A549 (cell line): ENCODE results near the gene CEP57L1. TPM values are rescaled to one million over a fixed set of nuclear protein-coding genes. Genes with fewer than 3 reads are reported as not detected.

Experiments used
- ATAC-seq, 2 experiments: fragments of 200-7000 bp in 1 of 2; fragments of >200 bp in 1 of 2; cut with Nextera tagmentation in 1 of 2; cut with Tn5 transposase in 1 of 2; 3 replicates each; pipeline versions ENCODE4 v1.8.0 to v1.9.1; 2018 to 2020; ENCODE audit warnings: mild to moderate bottlenecking in 1 of 2, moderate library complexity in 1 of 2
- CTCF ChIA-PET: fragments of 300-600 bp; sonication (Branson Sonifier 250); formaldehyde crosslinking; extraction: SDS; loops from one replicate; lab custom pipeline; 2021; ENCODE audit warnings: antibody characterized with exemption, inconsistent platforms; lab: Yijun Ruan, JAX
- POLR2A ChIA-PET: fragments of 350-600 bp; formaldehyde crosslinking; extraction: SDS; loops from one replicate; lab custom pipeline; 2021; ENCODE audit warnings: antibody characterized with exemption, inconsistent platforms; lab: Yijun Ruan, JAX
- DNase-seq, 2 experiments: peaks; one replicate each; pipeline versions ENCODE4 v3.0.0 to v3.0.0-alpha.2; 2011 to 2016; ENCODE audit warnings: low read depth in 1 of 2, low spot score in 1 of 2
- FAIRE-seq: peaks from 2 replicates; lab custom pipeline; 2011; peaks lifted over from hg19 to GRCh38; lab: Jason Lieb, UNC
- H3K27ac ChIP-seq, 2 experiments: fragments of >200 bp; sonication (Bioruptor Twin); formaldehyde crosslinking; 3 replicates each; pipeline ENCODE4 v1.5.1; 2016 to 2017
- H3K4me1 ChIP-seq: fragments of >200 bp; sonication (Bioruptor Twin); formaldehyde crosslinking; 3 replicates; pipeline ENCODE4 v1.6.1; 2016
- H3K4me2 ChIP-seq: fragments of >200 bp; sonication (Bioruptor Twin); formaldehyde crosslinking; 3 replicates; pipeline ENCODE4 v1.6.1; 2016
- H3K4me3 ChIP-seq: fragments of >200 bp; sonication (Bioruptor Twin); formaldehyde crosslinking; 3 replicates; pipeline ENCODE4 v1.5.1; 2016
- H3K9me3 ChIP-seq: fragments of >200 bp; sonication (Bioruptor Twin); formaldehyde crosslinking; 3 replicates; pipeline ENCODE4 v1.6.1; 2016
- BHLHE40 ChIP-seq: IDR thresholded peaks from 2 replicates; pipeline ENCODE4 v1.6.1; 2012; ENCODE audit warnings: low read depth, low read length, inconsistent platforms
- CBX2 ChIP-seq: fragments of 200-600 bp; sonication (generic); IDR thresholded peaks from 2 replicates; pipeline ENCODE4 v1.6.1; 2016; ENCODE audit warnings: low read depth, mild to moderate bottlenecking, borderline replicate concordance
- EHF ChIP-seq: fragments of 250-450 bp; sonication (Bioruptor Pico); IDR thresholded peaks from 2 replicates; pipeline ENCODE4 v1.5.0; 2020; ENCODE audit warnings: mild to moderate bottlenecking
- EHMT2 ChIP-seq: fragments of 200-600 bp; sonication (generic); IDR thresholded peaks from 2 replicates; pipeline ENCODE4 v1.6.1; 2016; ENCODE audit warnings: antibody characterized with exemption, low read depth, mild to moderate bottlenecking, moderate library complexity
- ELK1 ChIP-seq: fragments of 150-350 bp; IDR thresholded peaks from 2 replicates; pipeline ENCODE4 v1.6.1; 2014; ENCODE audit warnings: low read depth, mild to moderate bottlenecking, low read length
- FOSL2 ChIP-seq, 2 experiments: fragments of 450-650 bp in 1 of 2; fragments of >200 bp in 1 of 2; sonication (Bioruptor Twin) in 1 of 2; formaldehyde crosslinking; IDR thresholded peaks; 2 replicates each; pipeline versions ENCODE4 v1.5.0 to v1.6.1; 2016 to 2020; ENCODE audit warnings: mild to moderate bottlenecking in 1 of 2, moderate library complexity in 1 of 2
- HES2 ChIP-seq: fragments of >200 bp; sonication (Bioruptor Twin); formaldehyde crosslinking; IDR thresholded peaks from 2 replicates; pipeline ENCODE4 v1.6.1; 2016
- HEYL ChIP-seq: fragments of 250-450 bp; sonication (Bioruptor Pico); IDR thresholded peaks from 2 replicates; pipeline ENCODE4 v1.8.0; 2021; ENCODE audit warnings: mild to moderate bottlenecking, moderate library complexity
- HOXA7 ChIP-seq: fragments of 250-450 bp; sonication (Bioruptor Pico); IDR thresholded peaks from 2 replicates; pipeline ENCODE4 v1.5.0; 2020; ENCODE audit warnings: mild to moderate bottlenecking, moderate library complexity
- JUN ChIP-seq, 2 experiments: fragments of >200 bp; sonication (Bioruptor Twin); formaldehyde crosslinking; IDR thresholded peaks; 2 replicates in 1 of 2; 3 replicates in 1 of 2; pipeline ENCODE4 v1.6.1; 2016 to 2017
- MAX ChIP-seq: IDR thresholded peaks from 2 replicates; pipeline ENCODE4 v1.6.1; 2012
- NR3C1 ChIP-seq: fragments of >200 bp; sonication (Bioruptor Twin); formaldehyde crosslinking; IDR thresholded peaks from 3 replicates; pipeline ENCODE4 v1.6.1; 2017
- PBX3 ChIP-seq: IDR thresholded peaks from 2 replicates; pipeline ENCODE4 v1.6.1; 2012
- PHF8 ChIP-seq: fragments of 200-600 bp; sonication (generic); IDR thresholded peaks from 2 replicates; pipeline ENCODE4 v1.6.1; 2016; ENCODE audit warnings: low read depth, mild to moderate bottlenecking, antibody characterized with exemption, moderate library complexity, borderline replicate concordance
- POLR2AphosphoS2 ChIP-seq: conservative IDR thresholded peaks from 2 replicates; pipeline ENCODE4 v1.6.1; 2012; ENCODE audit warnings: low read length, improper control_type of control experiment, inconsistent platforms
- RARB ChIP-seq: fragments of 250-450 bp; sonication (Bioruptor Pico); IDR thresholded peaks from 2 replicates; pipeline ENCODE4 v1.8.0; 2021; ENCODE audit warnings: mild to moderate bottlenecking, moderate library complexity
- RNF2 ChIP-seq: fragments of 200-600 bp; sonication (generic); IDR thresholded peaks from 2 replicates; pipeline ENCODE4 v1.6.1; 2016; ENCODE audit warnings: low read depth, mild to moderate bottlenecking, antibody characterized with exemption, moderate library complexity, borderline replicate concordance
- SMC3 ChIP-seq: fragments of >200 bp; sonication (Bioruptor Twin); formaldehyde crosslinking; IDR thresholded peaks from 3 replicates; pipeline ENCODE4 v1.6.1; 2018; ENCODE audit warnings: inconsistent platforms
- TFCP2L1 ChIP-seq: fragments of 250-450 bp; sonication (Bioruptor Pico); IDR thresholded peaks from 2 replicates; pipeline ENCODE4 v1.5.0; 2021; ENCODE audit warnings: mild to moderate bottlenecking
- USF2 ChIP-seq: fragments of 450-650 bp; IDR thresholded peaks from 2 replicates; pipeline ENCODE4 v1.6.1; 2014; ENCODE audit warnings: antibody characterized with exemption
- ZC3H11A ChIP-seq: fragments of 450-650 bp; IDR thresholded peaks from 2 replicates; pipeline ENCODE4 v1.6.1; 2014; ENCODE audit warnings: antibody characterized with exemption, mild to moderate bottlenecking
- ZNF302 ChIP-seq: fragments of 250-450 bp; sonication (Bioruptor Pico); IDR thresholded peaks from 2 replicates; pipeline ENCODE4 v1.9.0; 2021; ENCODE audit warnings: inconsistent platforms, mild to moderate bottlenecking, moderate library complexity
- ZSCAN20 ChIP-seq: fragments of 250-450 bp; sonication (Bioruptor Pico); IDR thresholded peaks from 2 replicates; pipeline ENCODE4 v1.8.0; 2022; ENCODE audit warnings: mild to moderate bottlenecking, moderate library complexity
- WGBS: methylation state at CpG from one replicate; pipeline ENCODE4 v1.1.6; 2017; ENCODE audit errors: missing lambda C conversion rate; 5-methylcytosine and 5-hydroxymethylcytosine counted together
- polyA plus RNA-seq, 4 experiments: library from polyadenylated mRNA; depleted of rRNA in 3 of 4; stranded (reverse); fragments of >200 nt; fragmentation: RNase III in 1 of 4; extraction: RNeasy Plus Mini Kit Qiagen cat#74134 plus additional on column Dnase treatment in 1 of 4; gene quantifications; 2 replicates in 3 of 4; 3 replicates in 1 of 4; pipeline ENCODE4 v1.2.3, GENCODE V29; 2011 to 2017

CEP57L1 gene
- polyA plus RNA-seq, 2 of the 4 experiments (the other 2 are of a cell fraction): 8.9 to 20.5 TPM

GRCh38 chr6:109103942-109104341 is 8.6 kb downstream of the CEP57L1 start:
- FAIRE-seq: no peak
- no peak for TF ChIP-seq NR3C1
- TF ChIP-seq HES2: no peak
- TF ChIP-seq PHF8: no peak
- no peak for TF ChIP-seq SMC3
- TF ChIP-seq JUN (IDR thresholded peaks at IDR 0.05): no peak
- no peak for TF ChIP-seq FOSL2 (IDR thresholded peaks at IDR 0.05)
- no peak for TF ChIP-seq FOSL2 (CRISPR knock-in tag; IDR thresholded peaks at IDR 0.05)
- no peak for TF ChIP-seq ZSCAN20 (CRISPR knock-in tag)
- no peak for TF ChIP-seq ELK1
- no peak for TF ChIP-seq EHF (CRISPR knock-in tag)
- no peak for TF ChIP-seq HOXA7 (CRISPR knock-in tag)
- no peak for TF ChIP-seq BHLHE40
- no peak for TF ChIP-seq PBX3
- no peak for TF ChIP-seq CBX2
- no peak for TF ChIP-seq HEYL (CRISPR knock-in tag)
- TF ChIP-seq MAX: no peak
- Histone ChIP-seq H3K27ac (no peak overlapping the region), H3K4me1 (no peaks in the 10 kb centered on the region; the same call in 2 of the 3 replicates), H3K4me2 (no peak overlapping the region), H3K4me3 (no peak overlapping the region), H3K9me3 (no peaks in the 10 kb centered on the region)
- ATAC-seq: no peak
- no peak for DNase-seq
- ChIA-PET POLR2A (interaction anchor here (0.7 kb wide), 1 partner anchor 9 kb away, joined by 9 read pairs; the partner anchor contains the start of gene SESN1), CTCF (no interaction called here)

- FAIRE-seq (no peak), DNase-seq (no peak), ATAC-seq (no peak)
- Histone ChIP-seq H3K4me2 (no peak overlapping the region), H3K4me3 (no peak overlapping the region), H3K4me1 (no peaks in the 10 kb centered on the region; the same call in 2 of the 3 replicates), H3K9me3 (no peaks in the 10 kb centered on the region), H3K27ac (no peak overlapping the region)
- ChIA-PET POLR2A (interaction anchor here (0.7 kb wide), 1 partner anchor 10 kb away, joined by 9 read pairs; the partner anchor contains the start of gene SESN1), CTCF (no interaction called here)
- TF ChIP-seq RARB (CRISPR knock-in tag) (no peak), POLR2AphosphoS2 (no peak), EHMT2 (no peak), RNF2 (no peak), USF2 (no peak), JUN (IDR thresholded peaks at IDR 0.05) (no peak), ZC3H11A (no peak), TFCP2L1 (CRISPR knock-in tag) (no peak), NR3C1 (no peak), ZNF302 (CRISPR knock-in tag) (no peak)
- 81% methylated on average over 3 of the region's 3 CpGs for WGBS
Measured at GRCh38 chr6:109104512-109104911, 9.2 kb downstream of the CEP57L1 start.
